Measurements from ENCODE around the gene SLA2. TPM values are rescaled to one million over a fixed set of nuclear protein-coding genes. Genes with fewer than 3 reads are reported as not detected.
"Not testable (repeated sequence)": the region's sequence is repeated elsewhere in the genome, so short reads cannot be mapped to it uniquely, and the experiment has no call there.

Gene SLA2
- total RNA-seq, 2 experiments from 2014 or later, result 19.9 to 21.3 TPM

DNA sequence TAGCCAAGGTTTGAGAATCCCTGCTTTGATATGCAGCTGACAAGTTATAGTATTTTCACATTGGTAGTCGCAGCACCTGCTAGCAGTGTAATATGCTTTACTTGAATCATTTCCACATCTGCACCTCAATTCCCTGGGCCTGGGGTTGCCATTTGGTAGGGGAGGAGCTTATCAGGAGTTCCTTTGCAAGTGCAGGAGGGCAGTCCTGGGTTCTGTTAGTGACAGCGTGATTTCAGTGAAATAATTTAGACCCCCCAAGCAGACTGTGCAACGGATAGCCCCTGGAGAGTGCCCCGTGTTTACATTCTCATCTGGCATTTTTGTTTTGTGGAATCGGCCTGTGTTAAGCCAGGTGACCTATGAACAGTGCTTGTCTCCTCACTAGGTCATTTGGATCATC lies 34.4 kb downstream of the SLA2 start:
- DNase-seq, result no peak
- Mint-ChIP-seq H3K27me3 (no peaks in the 10 kb centered on the region), H3K36me3 (ENCODE audit: low read depth) (peaks cover 89% of the 10 kb centered on the region), H3K27ac (peak overlapping the region; percentile 38), H3K4me3 (peak overlapping the region; percentile 7), H3K9me3 (no peaks in the 10 kb centered on the region), H3K4me1 (ENCODE audit: low read depth) (peaks cover 23% of the 10 kb centered on the region)
- ChIA-PET POLR2A (interaction anchor here (1.0 to 2.4 kb wide), 3 partner anchors 16 to 38 kb away, joined by 3 to 20 read pairs (median 4); partner anchors contain the start of genes SLA2 and TGIF2), CTCF (interaction anchor here (1.3 to 1.6 kb wide), 2 partner anchors 34 to 38 kb away, joined by 4 read pairs; partner anchors contain the start of genes SLA2 and TGIF2)
- Histone ChIP-seq H3K4me3 (ENCODE audit: low read length) (no peak overlapping the region), H3K27me3 (ENCODE audit: control insufficient read depth in 1 of 2, insufficient read depth in 2 of 2, low read length in 2 of 2) (no peaks in the 10 kb centered on the region), H3K4me1 (ENCODE audit: insufficient read depth, low read length) (peaks cover 28% of the 10 kb centered on the region), H3K36me3 (ENCODE audit: insufficient read depth, low read length) (peaks cover 77% of the 10 kb centered on the region), H3K9me3 (ENCODE audit: control insufficient read depth in 1 of 2, insufficient read depth in 1 of 2, low read length in 2 of 2) (no peaks in the 10 kb centered on the region), H3K27ac (ENCODE audit: low read depth in 1 of 2, low read length in 2 of 2) (no peak overlapping the region)
- TF ChIP-seq, protein P1, sequence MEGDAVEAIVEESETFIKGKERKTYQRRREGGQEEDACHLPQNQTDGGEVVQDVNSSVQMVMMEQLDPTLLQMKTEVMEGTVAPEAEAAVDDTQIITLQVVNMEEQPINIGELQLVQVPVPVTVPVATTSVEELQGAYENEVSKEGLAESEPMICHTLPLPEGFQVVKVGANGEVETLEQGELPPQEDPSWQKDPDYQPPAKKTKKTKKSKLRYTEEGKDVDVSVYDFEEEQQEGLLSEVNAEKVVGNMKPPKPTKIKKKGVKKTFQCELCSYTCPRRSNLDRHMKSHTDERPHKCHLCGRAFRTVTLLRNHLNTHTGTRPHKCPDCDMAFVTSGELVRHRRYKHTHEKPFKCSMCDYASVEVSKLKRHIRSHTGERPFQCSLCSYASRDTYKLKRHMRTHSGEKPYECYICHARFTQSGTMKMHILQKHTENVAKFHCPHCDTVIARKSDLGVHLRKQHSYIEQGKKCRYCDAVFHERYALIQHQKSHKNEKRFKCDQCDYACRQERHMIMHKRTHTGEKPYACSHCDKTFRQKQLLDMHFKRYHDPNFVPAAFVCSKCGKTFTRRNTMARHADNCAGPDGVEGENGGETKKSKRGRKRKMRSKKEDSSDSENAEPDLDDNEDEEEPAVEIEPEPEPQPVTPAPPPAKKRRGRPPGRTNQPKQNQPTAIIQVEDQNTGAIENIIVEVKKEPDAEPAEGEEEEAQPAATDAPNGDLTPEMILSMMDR (IDR thresholded peaks at IDR 0.05), result no peak
- intact Hi-C loops (cut with DNase I, micrococcal nuclease), result loop anchor here (1.0 to 5.0 kb wide), 6 partner anchors 33 to 251 kb away; a partner anchor contains a TSS
- no peak for ATAC-seq (ENCODE audit: poor library complexity)

DNA sequence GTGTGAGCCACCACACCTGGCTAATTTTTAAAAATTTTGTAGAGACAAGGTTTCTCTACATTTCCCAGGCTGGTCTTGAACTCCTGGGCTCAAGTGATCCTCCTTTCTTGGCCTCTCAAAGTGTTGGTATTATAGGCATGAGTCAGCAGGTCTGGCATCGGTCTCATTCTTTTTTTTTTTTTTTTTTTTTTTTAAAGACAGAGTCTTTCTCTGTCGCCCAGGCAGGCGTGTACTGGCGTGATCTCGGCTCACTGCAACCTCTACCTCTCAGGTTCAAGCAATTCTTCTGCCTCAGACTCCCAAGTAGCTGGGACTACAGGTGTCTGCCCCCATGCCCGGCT lies 37.6 kb downstream of the SLA2 start:
- H3K9me3 Mint-ChIP-seq; DNase-seq; H3K27ac ChIP-seq (ENCODE audit: low read depth in 1 of 2, low read length in 2 of 2); CTCF ChIA-PET; H3K27me3 Mint-ChIP-seq; ATAC-seq (ENCODE audit: poor library complexity); POLR2A ChIA-PET; H3K9me3 ChIP-seq (ENCODE audit: control insufficient read depth in 1 of 2, insufficient read depth in 1 of 2, low read length in 2 of 2); H3K27me3 ChIP-seq (ENCODE audit: control insufficient read depth in 1 of 2, insufficient read depth in 2 of 2, low read length in 2 of 2); H3K4me3 ChIP-seq (ENCODE audit: low read length); H3K27ac Mint-ChIP-seq: not testable (repeated sequence)
- H3K4me1 Mint-ChIP-seq (ENCODE audit: low read depth), result peaks cover 37% of the 10 kb centered on the region
- peak overlapping the region; percentile 98 for H3K4me3 Mint-ChIP-seq
- H3K36me3 Mint-ChIP-seq (ENCODE audit: low read depth), result peaks cover 79% of the 10 kb centered on the region
- intact Hi-C loops (cut with DNase I, micrococcal nuclease), result loop anchor here (5.0 kb wide), 2 partner anchors 146 to 164 kb away; partner anchors contain the start of gene DSN1 (in 2 of the 2)
- Histone ChIP-seq H3K36me3 (ENCODE audit: insufficient read depth, low read length) (peaks cover 50% of the 10 kb centered on the region), H3K4me1 (ENCODE audit: insufficient read depth, low read length) (peaks cover 45% of the 10 kb centered on the region)

DNA sequence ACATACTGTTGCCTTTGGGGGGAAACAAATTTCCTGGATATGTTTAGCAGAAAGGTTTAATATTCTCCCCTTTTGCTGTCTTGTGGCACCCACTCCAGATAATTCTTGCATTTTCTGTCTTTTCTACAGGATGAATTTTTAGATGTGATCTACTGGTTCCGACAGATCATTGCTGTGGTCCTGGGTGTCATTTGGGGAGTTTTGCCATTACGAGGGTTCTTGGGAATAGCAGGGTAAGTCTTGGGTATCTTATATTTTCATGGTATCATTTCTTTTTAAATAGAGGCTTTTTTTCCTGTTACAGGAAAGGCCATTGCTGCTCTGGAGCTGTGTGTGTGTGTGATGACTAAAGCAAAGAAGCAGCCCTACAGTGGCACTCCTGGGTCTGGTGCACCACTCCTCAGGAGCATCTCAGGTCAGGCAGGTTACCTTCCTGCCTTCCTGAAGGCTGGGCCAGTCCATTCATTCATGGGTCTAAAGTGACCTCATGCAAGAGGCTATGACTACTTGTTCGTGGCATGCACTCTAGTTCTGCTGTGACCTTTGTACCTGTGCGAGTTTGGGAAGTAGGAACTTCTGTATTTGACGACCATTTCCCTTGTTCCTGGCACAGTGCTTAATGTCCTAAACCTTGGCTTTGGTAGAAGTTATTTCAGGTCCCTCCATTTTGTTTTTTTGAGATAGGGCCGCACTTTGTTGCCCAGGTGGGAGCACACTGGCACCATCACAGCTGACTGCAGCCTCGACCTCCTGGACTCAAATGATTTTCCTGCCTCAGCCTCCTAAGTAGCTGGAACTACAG lies 38.2 kb downstream of the SLA2 start:
- peak overlapping the region in 1 of 2 donors; percentile 87 for H3K27ac ChIP-seq (ENCODE audit: low read depth in 1 of 2, low read length in 2 of 2)
- H3K36me3 ChIP-seq (ENCODE audit: insufficient read depth, low read length), result peaks cover 45% of the 10 kb centered on the region
- peak overlapping the region; percentile 97 for H3K27ac Mint-ChIP-seq
- TF ChIP-seq, protein P1 (IDR thresholded peaks at IDR 0.05), result no peak
- ChIA-PET CTCF (interaction anchor here (0.6 kb wide), 1 partner anchor 1398 kb away, joined by 3 read pairs; no protein-coding TSS in a partner anchor), POLR2A (interaction anchor here (1.2 to 4.4 kb wide), 3 partner anchors 12 to 35 kb away, joined by 4 to 121 read pairs (median 83); partner anchors contain the start of gene TGIF2)
- intact Hi-C loops (cut with DNase I, micrococcal nuclease), result loop anchor here (2.0 to 5.0 kb wide), 3 partner anchors 139 to 165 kb away; partner anchors contain the start of genes DSN1 (in 2 of the 2) and NDRG3 (in 1 of the 2)
- peaks cover 35% of the 10 kb centered on the region for H3K4me1 Mint-ChIP-seq (ENCODE audit: low read depth)
- no peak for DNase-seq
- ATAC-seq (ENCODE audit: poor library complexity), result no peak
- no peaks in the 10 kb centered on the region for H3K27me3 Mint-ChIP-seq
- peaks cover 73% of the 10 kb centered on the region for H3K36me3 Mint-ChIP-seq (ENCODE audit: low read depth)
- no peak overlapping the region for H3K4me3 ChIP-seq (ENCODE audit: low read length)
- H3K4me3 Mint-ChIP-seq, result peak overlapping the region; percentile 98
- H3K4me1 ChIP-seq (ENCODE audit: insufficient read depth, low read length), result peaks cover 42% of the 10 kb centered on the region
- H3K9me3 Mint-ChIP-seq, result no peaks in the 10 kb centered on the region
- no peaks in the 10 kb centered on the region for H3K27me3 ChIP-seq (ENCODE audit: control insufficient read depth in 1 of 2, insufficient read depth in 2 of 2, low read length in 2 of 2)
- H3K9me3 ChIP-seq (ENCODE audit: control insufficient read depth in 1 of 2, insufficient read depth in 1 of 2, low read length in 2 of 2), result no peaks in the 10 kb centered on the region
